ENCODE results near the gene TBC1D8B. TPM values are rescaled to one million over a fixed set of nuclear protein-coding genes. Genes with fewer than 3 reads are reported as not detected.
A peak's percentile ranks its signal among the peaks of the same experiment; 100 is the strongest.
"Not testable (repeated sequence)": the region's sequence is repeated elsewhere in the genome, so short reads cannot be mapped to it uniquely, and the experiment has no call there.

Gene TBC1D8B
- total RNA-seq (2014; rRNA removed; shearing (Covaris generic)) = 9.3 and 9.5 TPM in 2 replicates
- 11.5 and 12.1 TPM in 2 replicates for polyA plus RNA-seq (2016; fragmentation: Nextera tagmentation; extraction: Ambion mirVana)

GRCh38 chrX:106802388-106803275, at the start of gene TBC1D8B:
Gene TBC1D8B (plus strand): TSS chrX:106802673. CDS start chrX:106802854, 181 bp downstream.
- Histone ChIP-seq H3K27me3 (replicated peaks; ENCODE audit: insufficient read depth) (no peaks in the 10 kb centered on the region), H4K20me1 (ENCODE audit: insufficient read depth) (no peaks in the 10 kb centered on the region; the same call in 1 of the 2 replicates), H3F3A (ENCODE audit: insufficient read depth) (no peaks in the 10 kb centered on the region), H3K36me3 (ENCODE audit: low read depth) (no peaks in the 10 kb centered on the region), H2AFZ (peak within 1 kb of the TSS; percentile 90), H3K9me2 (ENCODE audit: insufficient read depth) (no peaks in the 10 kb centered on the region), H3K27ac (peak within 1 kb of the TSS; percentile 65), H3K4me3 (peak within 1 kb of the TSS; percentile 96), H3K4me1 (ENCODE audit: insufficient read depth) (no peaks in the 10 kb centered on the region), H3K4me2 (ENCODE audit: unreplicated experiment) (peak within 1 kb of the TSS; percentile 90), H3K9ac (peak within 1 kb of the TSS; percentile 99), H3K9me3 (ENCODE audit: low read depth) (no peaks in the 10 kb centered on the region), H3K79me2 (ENCODE audit: insufficient read depth) (peaks cover 50% of the 10 kb centered on the region)
- no peak for TF ChIP-seq EZH2 (IDR thresholded peaks at IDR 0.05; ENCODE audit: insufficient read depth, poor library complexity, severe bottlenecking)
- TF ChIP-seq EZH2phosphoT487 (IDR thresholded peaks at IDR 0.05; ENCODE audit: insufficient read depth, low read depth) = no peak
- WGBS, 2 experiments (ENCODE audit: low coverage in 1 of 2, low lambda C conversion rate in 2 of 2, missing lambda C conversion rate in 2 of 2) = 2 to 3% methylated on average over 28 to 34 of the region's 36 CpGs
- in situ Hi-C loops (cut with MboI) = no loop called here
- DNase-seq = peak; percentile 91

GRCh38 chrX:106769288-106769687, 33.2 kb upstream of the TBC1D8B start:
- H3K9ac ChIP-seq; H3K4me2 ChIP-seq (ENCODE audit: unreplicated experiment); H3K4me1 ChIP-seq (ENCODE audit: insufficient read depth); H2AFZ ChIP-seq; H3F3A ChIP-seq (ENCODE audit: insufficient read depth); H3K4me3 ChIP-seq; H3K36me3 ChIP-seq (ENCODE audit: low read depth); H3K9me2 ChIP-seq (ENCODE audit: insufficient read depth); in situ Hi-C loops (cut with MboI); H3K9me3 ChIP-seq (ENCODE audit: low read depth); H3K27me3 ChIP-seq (replicated peaks; ENCODE audit: insufficient read depth); H3K27ac ChIP-seq; DNase-seq; H4K20me1 ChIP-seq (ENCODE audit: insufficient read depth); H3K79me2 ChIP-seq (ENCODE audit: insufficient read depth): not testable (repeated sequence)
- WGBS, 2 experiments (ENCODE audit: low coverage in 1 of 2, low lambda C conversion rate in 2 of 2, missing lambda C conversion rate in 2 of 2) = 0% methylated on average over 1 of the region's 1 CpG

- Histone ChIP-seq H3F3A (ENCODE audit: insufficient read depth) (no peaks in the 10 kb centered on the region), H3K27me3 (replicated peaks; ENCODE audit: insufficient read depth) (no peaks in the 10 kb centered on the region), H2AFZ (no peak overlapping the region), H3K9me2 (ENCODE audit: insufficient read depth) (no peaks in the 10 kb centered on the region), H4K20me1 (ENCODE audit: insufficient read depth) (no peaks in the 10 kb centered on the region), H3K36me3 (ENCODE audit: low read depth) (no peaks in the 10 kb centered on the region), H3K4me3 (no peak overlapping the region), H3K27ac (no peak overlapping the region), H3K9me3 (ENCODE audit: low read depth) (no peaks in the 10 kb centered on the region), H3K4me1 (ENCODE audit: insufficient read depth) (no peaks in the 10 kb centered on the region), H3K9ac (no peak overlapping the region), H3K4me2 (ENCODE audit: unreplicated experiment) (no peak overlapping the region), H3K79me2 (ENCODE audit: insufficient read depth) (no peaks in the 10 kb centered on the region)
- WGBS, 2 experiments (ENCODE audit: low coverage in 1 of 2, low lambda C conversion rate in 2 of 2, missing lambda C conversion rate in 2 of 2) = 69 to 87% methylated on average over 2 of the region's 2 CpGs
- TF ChIP-seq EZH2 (IDR thresholded peaks at IDR 0.05; ENCODE audit: insufficient read depth, poor library complexity, severe bottlenecking) (no peak), EZH2phosphoT487 (IDR thresholded peaks at IDR 0.05; ENCODE audit: insufficient read depth, low read depth) (no peak)
- in situ Hi-C loops (cut with MboI) = loop anchor here (25.0 kb wide), 1 partner anchor 288 kb away; no protein-coding TSS in a partner anchor
- no peak for DNase-seq
Measured at GRCh38 chrX:106774981-106775380, 27.5 kb upstream of the TBC1D8B start.

GRCh38 chrX:106780264-106780663, 22.2 kb upstream of the TBC1D8B start:
- Histone ChIP-seq H3K36me3 (ENCODE audit: low read depth) (no peaks in the 10 kb centered on the region), H3K4me3 (no peak overlapping the region), H3K4me1 (ENCODE audit: insufficient read depth) (no peaks in the 10 kb centered on the region), H3K4me2 (ENCODE audit: unreplicated experiment) (no peak overlapping the region), H2AFZ (no peak overlapping the region), H3K9me3 (ENCODE audit: low read depth) (no peaks in the 10 kb centered on the region), H3K9ac (no peak overlapping the region), H4K20me1 (ENCODE audit: insufficient read depth) (no peaks in the 10 kb centered on the region), H3K27ac (no peak overlapping the region), H3K79me2 (ENCODE audit: insufficient read depth) (no peaks in the 10 kb centered on the region), H3F3A (ENCODE audit: insufficient read depth) (no peaks in the 10 kb centered on the region), H3K27me3 (replicated peaks; ENCODE audit: insufficient read depth) (no peaks in the 10 kb centered on the region), H3K9me2 (ENCODE audit: insufficient read depth) (no peaks in the 10 kb centered on the region)
- TF ChIP-seq EZH2 (IDR thresholded peaks at IDR 0.05; ENCODE audit: insufficient read depth, poor library complexity, severe bottlenecking) = no peak
- no peak for TF ChIP-seq EZH2phosphoT487 (IDR thresholded peaks at IDR 0.05; ENCODE audit: insufficient read depth, low read depth)
- WGBS, 2 experiments (ENCODE audit: low coverage in 1 of 2, low lambda C conversion rate in 2 of 2, missing lambda C conversion rate in 2 of 2) = 26 to 36% methylated on average over 2 of the region's 2 CpGs
- peak; percentile 4 for DNase-seq
- in situ Hi-C loops (cut with MboI) = loop anchor here (25.0 kb wide), 1 partner anchor 293 kb away; no protein-coding TSS in a partner anchor

All from GM23248 (cell line).